Testis (tissue), 2 donors: ENCODE data around the gene TAPBPL.

Experiments
- POLR2A ChIP-seq: fragments of 450-650 bp; IDR thresholded peaks from one replicate; pipeline ENCODE4 v1.6.1; 2017; ENCODE audit warnings: antibody characterized with exemption, mild to moderate bottlenecking, moderate library complexity
- TF ChIP-seq, protein P1 (sequence below), 3 experiments: fragments of 450-650 bp in 2 of 3; fragments of 200-600 bp in 1 of 3; sonication (generic) in 1 of 3; IDR thresholded peaks; one replicate each; pipeline ENCODE4 v1.5.1; 2016 to 2019; ENCODE audit warnings: antibody characterized with exemption in 3 of 3, mild to moderate bottlenecking in 2 of 3, moderate library complexity in 1 of 3

DNA sequence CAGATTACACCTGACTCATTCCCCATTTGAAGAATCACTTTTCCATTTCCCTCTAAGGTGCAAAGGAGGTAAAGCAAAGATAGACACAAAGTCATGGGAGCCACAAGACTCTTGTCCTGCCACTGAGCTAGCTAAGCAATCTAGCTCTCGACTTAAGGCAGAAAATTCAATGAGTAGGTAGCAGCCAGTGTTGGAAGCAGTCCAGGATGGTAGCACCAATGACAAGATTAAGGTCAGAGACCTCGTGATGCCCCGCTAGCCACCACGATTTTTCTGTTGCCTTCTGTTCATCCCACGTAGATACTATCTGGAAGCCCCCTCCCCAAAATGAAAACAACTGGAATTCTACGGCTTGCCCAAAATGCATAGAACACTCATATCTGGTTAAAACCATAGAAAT, 17.2 kb downstream of the TAPBPL start:
- TF ChIP-seq, protein P1, sequence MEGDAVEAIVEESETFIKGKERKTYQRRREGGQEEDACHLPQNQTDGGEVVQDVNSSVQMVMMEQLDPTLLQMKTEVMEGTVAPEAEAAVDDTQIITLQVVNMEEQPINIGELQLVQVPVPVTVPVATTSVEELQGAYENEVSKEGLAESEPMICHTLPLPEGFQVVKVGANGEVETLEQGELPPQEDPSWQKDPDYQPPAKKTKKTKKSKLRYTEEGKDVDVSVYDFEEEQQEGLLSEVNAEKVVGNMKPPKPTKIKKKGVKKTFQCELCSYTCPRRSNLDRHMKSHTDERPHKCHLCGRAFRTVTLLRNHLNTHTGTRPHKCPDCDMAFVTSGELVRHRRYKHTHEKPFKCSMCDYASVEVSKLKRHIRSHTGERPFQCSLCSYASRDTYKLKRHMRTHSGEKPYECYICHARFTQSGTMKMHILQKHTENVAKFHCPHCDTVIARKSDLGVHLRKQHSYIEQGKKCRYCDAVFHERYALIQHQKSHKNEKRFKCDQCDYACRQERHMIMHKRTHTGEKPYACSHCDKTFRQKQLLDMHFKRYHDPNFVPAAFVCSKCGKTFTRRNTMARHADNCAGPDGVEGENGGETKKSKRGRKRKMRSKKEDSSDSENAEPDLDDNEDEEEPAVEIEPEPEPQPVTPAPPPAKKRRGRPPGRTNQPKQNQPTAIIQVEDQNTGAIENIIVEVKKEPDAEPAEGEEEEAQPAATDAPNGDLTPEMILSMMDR (IDR thresholded peaks at IDR 0.05) = no peak
- no peak for TF ChIP-seq POLR2A
